GM12874 (cell line): ENCODE data around the gene DNAJC16.

Experiments used
- TF ChIP-seq, protein P1 (sequence below): IDR thresholded peaks from 2 replicates; pipeline ENCODE4 v1.5.1; 2011; ENCODE audit warnings: low read depth, mild to moderate bottlenecking, control low read depth, low read length, moderate library complexity; ENCODE audit not compliant: insufficient read depth

Gene DNAJC16

DNA sequence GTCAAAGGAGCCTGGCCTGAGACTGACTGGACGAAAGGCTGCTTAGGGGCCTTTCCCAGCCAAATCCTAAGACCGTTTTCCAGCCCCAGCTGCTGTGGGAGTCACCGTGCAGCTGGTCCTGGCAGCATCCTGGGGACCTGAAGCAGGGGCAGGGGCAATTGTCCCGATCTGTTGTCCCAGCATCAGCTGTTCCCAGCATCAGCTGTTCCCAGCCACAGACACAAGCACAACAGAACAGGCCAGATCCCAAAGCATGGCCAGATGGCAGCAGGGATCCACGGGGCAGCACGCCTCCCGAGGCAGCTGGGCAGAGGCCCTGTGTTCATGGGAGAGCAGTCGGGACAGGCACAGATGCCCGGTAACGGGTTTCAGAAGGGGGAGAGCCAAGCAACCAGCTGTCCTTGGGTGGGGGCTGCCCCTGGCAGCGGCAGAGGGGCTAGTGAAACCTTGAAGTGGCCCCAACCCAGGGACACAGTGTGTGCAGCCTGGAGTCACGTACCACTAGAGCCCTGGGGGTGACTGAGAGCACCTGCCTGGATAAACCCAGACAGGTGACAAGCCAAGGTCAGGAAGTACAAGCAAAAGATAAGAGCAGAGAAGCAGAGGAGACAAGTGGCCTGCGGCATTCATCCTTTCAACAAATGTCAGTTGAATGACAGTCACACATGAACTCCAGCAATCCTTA is 37.5 kb upstream of the DNAJC16 start:
- TF ChIP-seq, protein P1, sequence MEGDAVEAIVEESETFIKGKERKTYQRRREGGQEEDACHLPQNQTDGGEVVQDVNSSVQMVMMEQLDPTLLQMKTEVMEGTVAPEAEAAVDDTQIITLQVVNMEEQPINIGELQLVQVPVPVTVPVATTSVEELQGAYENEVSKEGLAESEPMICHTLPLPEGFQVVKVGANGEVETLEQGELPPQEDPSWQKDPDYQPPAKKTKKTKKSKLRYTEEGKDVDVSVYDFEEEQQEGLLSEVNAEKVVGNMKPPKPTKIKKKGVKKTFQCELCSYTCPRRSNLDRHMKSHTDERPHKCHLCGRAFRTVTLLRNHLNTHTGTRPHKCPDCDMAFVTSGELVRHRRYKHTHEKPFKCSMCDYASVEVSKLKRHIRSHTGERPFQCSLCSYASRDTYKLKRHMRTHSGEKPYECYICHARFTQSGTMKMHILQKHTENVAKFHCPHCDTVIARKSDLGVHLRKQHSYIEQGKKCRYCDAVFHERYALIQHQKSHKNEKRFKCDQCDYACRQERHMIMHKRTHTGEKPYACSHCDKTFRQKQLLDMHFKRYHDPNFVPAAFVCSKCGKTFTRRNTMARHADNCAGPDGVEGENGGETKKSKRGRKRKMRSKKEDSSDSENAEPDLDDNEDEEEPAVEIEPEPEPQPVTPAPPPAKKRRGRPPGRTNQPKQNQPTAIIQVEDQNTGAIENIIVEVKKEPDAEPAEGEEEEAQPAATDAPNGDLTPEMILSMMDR: no peak

DNA sequence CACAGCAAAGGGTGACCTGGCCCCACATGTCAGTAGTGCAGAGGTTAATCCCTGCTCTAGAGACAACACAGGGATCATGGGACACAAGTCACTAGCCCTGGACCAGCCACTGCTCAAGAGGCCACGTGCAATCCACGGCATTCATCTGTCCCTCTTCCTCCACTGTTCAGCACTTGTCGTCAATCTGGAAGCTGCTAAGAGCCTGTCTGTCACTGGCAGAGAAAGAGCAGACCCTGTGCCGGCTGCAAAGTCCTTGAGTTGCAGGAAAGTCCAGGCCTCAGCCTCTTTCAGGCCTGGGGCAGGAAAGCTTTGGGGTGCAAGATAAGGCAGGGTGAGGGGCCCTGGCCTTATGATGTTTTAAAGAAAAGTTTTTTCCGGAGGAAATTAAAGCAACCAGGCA is 34.1 kb upstream of the DNAJC16 start:
- TF ChIP-seq, protein P1: no peak

DNA sequence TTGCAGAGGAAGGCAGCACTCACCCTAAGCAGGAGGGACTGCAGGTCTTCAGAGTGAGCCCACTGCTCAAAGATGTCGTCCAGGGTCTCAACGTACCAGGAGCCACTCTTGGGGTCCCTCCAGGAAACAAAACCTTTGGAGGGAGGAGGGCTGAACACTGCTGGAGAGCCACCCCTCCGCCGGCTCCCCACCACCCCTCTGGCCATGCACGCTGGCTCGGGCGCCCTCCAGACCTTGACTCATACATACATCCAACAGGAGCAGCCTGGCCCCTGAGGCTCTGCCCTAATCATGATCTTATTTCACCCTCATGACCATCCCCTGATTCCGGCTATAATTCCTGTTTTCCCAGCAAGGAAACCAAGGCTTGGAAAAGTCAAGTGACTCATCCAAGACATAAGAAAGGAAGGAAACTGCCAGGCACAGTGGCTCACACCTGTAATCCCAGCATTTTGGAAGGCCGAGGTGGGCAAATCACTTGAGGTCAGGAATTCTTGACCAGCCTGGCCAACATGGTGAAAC is 32.7 kb upstream of the DNAJC16 start:
- TF ChIP-seq, protein P1: no peak

DNA sequence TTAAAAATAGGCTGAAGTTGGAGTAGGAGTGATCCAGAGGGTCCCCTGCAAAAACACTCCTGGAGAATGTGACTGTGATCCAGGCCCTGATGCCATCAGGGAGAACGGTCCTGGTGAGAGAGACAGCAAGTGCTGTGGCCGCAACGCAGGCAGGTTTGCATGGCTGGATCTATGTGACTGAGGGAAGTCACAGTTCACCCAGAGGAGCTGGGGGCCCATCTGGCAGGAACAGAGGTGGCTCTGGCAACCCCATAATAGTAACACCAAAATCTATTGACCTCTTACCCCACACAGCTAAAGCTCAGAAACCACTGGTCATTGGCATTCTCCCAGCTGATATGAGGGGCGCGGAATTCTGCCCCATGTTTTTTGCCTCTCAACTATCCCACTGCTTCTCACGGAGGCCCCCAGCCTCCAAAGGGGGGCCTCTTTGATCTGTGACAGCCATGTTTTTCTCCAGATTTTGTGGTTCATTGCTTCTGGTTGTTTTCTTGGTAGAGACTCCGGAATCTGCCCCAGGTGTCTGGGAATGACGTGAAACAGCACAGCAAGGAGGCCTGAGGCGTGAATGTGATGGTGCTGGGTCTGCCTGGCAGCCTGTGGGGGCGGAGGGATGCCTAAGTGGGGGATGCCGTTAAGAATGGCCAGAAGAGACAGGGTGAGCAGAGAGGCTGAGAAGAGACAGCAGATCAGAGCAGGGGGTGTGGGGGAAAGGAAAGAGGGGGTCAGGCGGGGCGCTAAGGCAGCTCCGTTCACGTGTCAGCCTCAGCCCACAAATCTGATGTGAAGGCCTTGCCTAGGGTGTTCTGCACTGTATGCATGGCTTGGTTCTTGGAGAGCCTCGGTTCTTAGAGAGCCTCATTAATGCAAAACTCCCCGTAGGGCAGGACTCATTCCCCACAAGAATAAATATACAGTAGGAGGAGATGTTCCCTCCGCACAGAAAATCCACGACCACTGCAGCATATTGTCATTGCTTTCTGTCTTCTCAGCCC is 26.2 kb upstream of the DNAJC16 start:
- TF ChIP-seq, protein P1: no peak

DNA sequence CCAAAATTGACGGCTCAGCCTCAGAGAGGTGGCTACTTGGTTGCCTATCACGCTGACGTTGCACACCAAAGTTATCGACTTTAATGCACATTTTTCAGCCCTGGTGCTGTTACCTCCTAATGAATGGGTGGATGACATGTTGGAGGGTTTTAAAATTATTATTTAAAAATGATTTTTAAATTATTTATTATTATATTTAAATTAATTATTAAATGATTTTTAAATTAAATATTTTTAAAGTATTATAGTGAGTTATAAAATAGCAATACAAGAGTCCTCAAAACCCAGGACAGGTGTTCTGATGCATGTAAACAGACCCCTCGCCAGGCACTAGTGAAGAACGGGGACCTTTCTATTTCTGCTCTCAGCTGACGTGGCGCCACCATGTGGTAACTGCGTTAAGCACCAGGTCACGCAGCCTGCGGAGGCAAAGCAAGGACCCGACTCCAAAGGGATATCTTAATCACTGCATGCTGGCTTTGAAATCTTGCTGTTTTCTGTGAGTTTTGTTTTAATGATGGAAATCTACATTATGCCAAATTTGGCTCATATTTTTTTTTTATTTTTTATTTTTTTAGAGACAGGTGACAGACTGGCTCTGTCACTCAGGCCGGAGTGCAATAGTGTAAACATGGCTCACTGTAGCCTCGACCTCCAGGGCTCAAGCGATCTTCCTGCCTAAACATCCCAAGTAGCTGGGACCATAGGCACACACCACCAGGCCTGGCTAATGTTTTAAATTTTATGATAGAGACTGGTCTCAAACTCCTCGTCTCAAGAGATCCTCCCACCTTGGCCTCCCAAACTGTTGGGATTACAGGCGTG is 25.2 kb upstream of the DNAJC16 start:
- TF ChIP-seq, protein P1: peak; percentile 77

DNA sequence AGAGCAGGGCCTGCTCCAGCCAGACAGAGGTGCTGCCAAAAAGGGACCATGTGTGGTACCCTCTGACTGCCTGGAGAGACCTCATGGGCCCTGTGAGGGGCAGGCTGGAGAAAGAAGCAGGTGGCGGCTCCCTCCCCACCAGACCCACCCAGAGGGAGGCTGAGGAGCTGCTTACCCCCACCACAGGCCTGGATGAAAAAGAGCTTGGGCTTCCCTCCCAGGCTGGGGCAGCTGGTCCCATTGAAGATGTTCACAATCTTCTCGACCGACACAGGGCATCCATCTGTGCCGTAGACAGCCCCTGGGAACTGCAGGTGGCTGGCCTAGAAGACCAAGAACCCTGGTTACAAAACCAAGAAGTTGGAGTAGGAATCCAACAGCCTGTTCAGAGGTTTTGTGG is 22.2 kb upstream of the DNAJC16 start:
- TF ChIP-seq, protein P1: no peak
